ENCODE measurements around the gene LIFR. TPM values are rescaled to one million over a fixed set of nuclear protein-coding genes. Genes with fewer than 3 reads are reported as not detected.
A peak's percentile ranks its signal among the peaks of the same experiment; 100 is the strongest.

LIFR gene
- total RNA-seq, 2 donors from 2014 or later = 81.7 to 85.9 TPM

GRCh38 chr5:38463634-38464521 lies 92.6 kb downstream of the LIFR start:
- no peaks in the 10 kb centered on the region for H3K9me3 ChIP-seq (ENCODE audit: control insufficient read depth, low read length)
- TF ChIP-seq, protein P1, sequence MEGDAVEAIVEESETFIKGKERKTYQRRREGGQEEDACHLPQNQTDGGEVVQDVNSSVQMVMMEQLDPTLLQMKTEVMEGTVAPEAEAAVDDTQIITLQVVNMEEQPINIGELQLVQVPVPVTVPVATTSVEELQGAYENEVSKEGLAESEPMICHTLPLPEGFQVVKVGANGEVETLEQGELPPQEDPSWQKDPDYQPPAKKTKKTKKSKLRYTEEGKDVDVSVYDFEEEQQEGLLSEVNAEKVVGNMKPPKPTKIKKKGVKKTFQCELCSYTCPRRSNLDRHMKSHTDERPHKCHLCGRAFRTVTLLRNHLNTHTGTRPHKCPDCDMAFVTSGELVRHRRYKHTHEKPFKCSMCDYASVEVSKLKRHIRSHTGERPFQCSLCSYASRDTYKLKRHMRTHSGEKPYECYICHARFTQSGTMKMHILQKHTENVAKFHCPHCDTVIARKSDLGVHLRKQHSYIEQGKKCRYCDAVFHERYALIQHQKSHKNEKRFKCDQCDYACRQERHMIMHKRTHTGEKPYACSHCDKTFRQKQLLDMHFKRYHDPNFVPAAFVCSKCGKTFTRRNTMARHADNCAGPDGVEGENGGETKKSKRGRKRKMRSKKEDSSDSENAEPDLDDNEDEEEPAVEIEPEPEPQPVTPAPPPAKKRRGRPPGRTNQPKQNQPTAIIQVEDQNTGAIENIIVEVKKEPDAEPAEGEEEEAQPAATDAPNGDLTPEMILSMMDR (conservative IDR thresholded peaks at IDR 0.05) = no peak
- no peak overlapping the region for H3K4me3 ChIP-seq (ENCODE audit: low read length)
- WGBS, 2 experiments (ENCODE audit: insufficient coverage in 1 of 2, insufficient read length in 1 of 2) = 77 to 92% methylated on average over 10 of the region's 10 CpGs
- H3K9ac ChIP-seq (ENCODE audit: extremely low read depth, low read length, poor library complexity, severe bottlenecking) = no peak overlapping the region
- peaks cover 10% of the 10 kb centered on the region for H3K27me3 Mint-ChIP-seq (ENCODE audit: insufficient read depth)
- H3K4me1 ChIP-seq (ENCODE audit: control insufficient read depth, insufficient read depth, low read length) = no peaks in the 10 kb centered on the region
- DNase-seq = no peak
- peaks cover 3% of the 10 kb centered on the region for H3K4me1 Mint-ChIP-seq
- no peaks in the 10 kb centered on the region for H3K27me3 ChIP-seq (ENCODE audit: control insufficient read depth, insufficient read depth, low read length, poor library complexity, severe bottlenecking)
- H3K27ac ChIP-seq (ENCODE audit: low read depth, low read length) = peak overlapping the region; percentile 18
- no peak overlapping the region for H3K4me3 Mint-ChIP-seq
- no peaks in the 10 kb centered on the region for H3K36me3 ChIP-seq (ENCODE audit: control insufficient read depth, insufficient read depth, low read length)
- no peaks in the 10 kb centered on the region for H3K36me3 Mint-ChIP-seq (ENCODE audit: low read depth)
- no peaks in the 10 kb centered on the region for H3K9me3 Mint-ChIP-seq
- no peak overlapping the region for H3K27ac Mint-ChIP-seq

GRCh38 chr5:38462976-38463633 lies 93.3 kb downstream of the LIFR start:
- no peak overlapping the region for H3K4me3 Mint-ChIP-seq
- no peak overlapping the region for H3K27ac ChIP-seq (ENCODE audit: low read depth, low read length)
- TF ChIP-seq, protein P1 (conservative IDR thresholded peaks at IDR 0.05) = no peak
- WGBS, 2 experiments (ENCODE audit: insufficient coverage in 1 of 2, insufficient read length in 1 of 2) = 90 to 91% methylated on average over 3 to 7 of the region's 7 CpGs
- H3K9me3 Mint-ChIP-seq = no peaks in the 10 kb centered on the region
- no peaks in the 10 kb centered on the region for H3K36me3 ChIP-seq (ENCODE audit: control insufficient read depth, insufficient read depth, low read length)
- H3K9ac ChIP-seq (ENCODE audit: extremely low read depth, low read length, poor library complexity, severe bottlenecking) = no peak overlapping the region
- peaks cover 3% of the 10 kb centered on the region for H3K4me1 Mint-ChIP-seq
- H3K4me1 ChIP-seq (ENCODE audit: control insufficient read depth, insufficient read depth, low read length) = no peaks in the 10 kb centered on the region
- no peaks in the 10 kb centered on the region for H3K27me3 ChIP-seq (ENCODE audit: control insufficient read depth, insufficient read depth, low read length, poor library complexity, severe bottlenecking)
- no peaks in the 10 kb centered on the region for H3K36me3 Mint-ChIP-seq (ENCODE audit: low read depth)
- no peak overlapping the region for H3K27ac Mint-ChIP-seq
- H3K4me3 ChIP-seq (ENCODE audit: low read length) = no peak overlapping the region
- no peaks in the 10 kb centered on the region for H3K9me3 ChIP-seq (ENCODE audit: control insufficient read depth, low read length)
- DNase-seq = no peak
- peaks cover 6% of the 10 kb centered on the region for H3K27me3 Mint-ChIP-seq (ENCODE audit: insufficient read depth)

DNA sequence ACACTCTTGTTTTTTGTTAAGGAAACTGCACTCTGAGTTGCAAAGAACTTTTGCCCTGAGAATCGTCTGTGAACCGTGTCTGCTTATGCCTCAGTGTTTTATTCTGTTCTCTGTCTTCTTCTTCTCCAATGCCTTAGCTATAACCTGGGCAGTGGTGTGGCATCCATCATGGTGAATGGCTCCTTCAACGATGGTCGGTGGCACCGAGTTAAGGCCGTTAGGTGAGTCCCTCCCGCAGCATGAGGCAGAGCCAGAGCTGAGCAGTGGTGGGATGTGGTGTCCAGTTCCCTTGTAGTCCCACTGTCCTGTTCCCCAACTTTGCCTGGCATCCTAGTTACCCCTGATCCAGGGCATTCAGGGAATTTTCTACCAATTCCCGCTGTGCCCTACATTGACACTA lies 98.3 kb downstream of the LIFR start:
- WGBS, 2 experiments (ENCODE audit: insufficient coverage in 1 of 2, insufficient read length in 1 of 2) = 98 to 100% methylated on average over 5 to 8 of the region's 8 CpGs
- H3K9me3 ChIP-seq (ENCODE audit: control insufficient read depth, low read length) = no peaks in the 10 kb centered on the region
- Mint-ChIP-seq H3K4me3 (no peak overlapping the region), H3K36me3 (ENCODE audit: low read depth) (no peaks in the 10 kb centered on the region), H3K27me3 (ENCODE audit: insufficient read depth) (peaks cover 13% of the 10 kb centered on the region), H3K4me1 (no peaks in the 10 kb centered on the region), H3K9me3 (no peaks in the 10 kb centered on the region), H3K27ac (no peak overlapping the region)
- no peak overlapping the region for H3K27ac ChIP-seq (ENCODE audit: low read depth, low read length)
- TF ChIP-seq, protein P1 (conservative IDR thresholded peaks at IDR 0.05) = no peak
- H3K27me3 ChIP-seq (ENCODE audit: control insufficient read depth, insufficient read depth, low read length, poor library complexity, severe bottlenecking) = no peaks in the 10 kb centered on the region
- no peak for DNase-seq
- no peak overlapping the region for H3K4me3 ChIP-seq (ENCODE audit: low read length)
- H3K4me1 ChIP-seq (ENCODE audit: control insufficient read depth, insufficient read depth, low read length) = no peaks in the 10 kb centered on the region
- no peaks in the 10 kb centered on the region for H3K36me3 ChIP-seq (ENCODE audit: control insufficient read depth, insufficient read depth, low read length)
- H3K9ac ChIP-seq (ENCODE audit: extremely low read depth, low read length, poor library complexity, severe bottlenecking) = no peak overlapping the region

Measured in endodermal cell (in vitro differentiated cells).